Smooth muscle cell (in vitro differentiated cells): Measurements from ENCODE around the gene TTLL6. TPM values are rescaled to one million over a fixed set of nuclear protein-coding genes. Genes with fewer than 3 reads are reported as not detected.

Experiments used
- DNase-seq: peaks from one replicate; lab custom pipeline; 2025; ENCODE audit not compliant: unreplicated experiment; lab: John Stamatoyannopoulos, UW
- H2AFZ ChIP-seq: fragments of 200-600 bp; sonication (generic); 2 replicates; pipeline ENCODE4 v1.6.0; 2016; ENCODE audit warnings: antibody characterized with exemption, low read depth, mild to moderate bottlenecking
- H3F3A ChIP-seq: fragments of 200-600 bp; sonication (generic); 2 replicates; pipeline ENCODE4 v1.6.0; 2017; ENCODE audit warnings: antibody characterized with exemption, low read depth
- H3K27ac ChIP-seq: fragments of 200-600 bp; sonication (generic); 2 replicates; pipeline ENCODE4 v1.5.1; 2016; ENCODE audit warnings: low read depth, mild to moderate bottlenecking
- H3K27me3 ChIP-seq: fragments of 200-600 bp; sonication (generic); 2 replicates; pipeline ENCODE4 v1.6.1; 2016; ENCODE audit warnings: low read depth, mild to moderate bottlenecking
- H3K36me3 ChIP-seq: fragments of 200-600 bp; sonication (generic); 2 replicates; pipeline ENCODE4 v1.5.1; 2016; ENCODE audit warnings: low read depth
- H3K4me1 ChIP-seq: fragments of 200-600 bp; sonication (generic); 2 replicates; pipeline ENCODE4 v1.5.1; 2016; ENCODE audit warnings: low read depth
- H3K4me2 ChIP-seq: fragments of 200-600 bp; sonication (generic); 2 replicates; pipeline ENCODE4 v1.6.0; 2016; ENCODE audit warnings: mild to moderate bottlenecking
- H3K4me3 ChIP-seq: fragments of 200-600 bp; sonication (generic); 2 replicates; pipeline ENCODE4 v1.5.1; 2016; ENCODE audit warnings: mild to moderate bottlenecking
- H3K79me2 ChIP-seq: fragments of 200-600 bp; sonication (generic); 2 replicates; pipeline ENCODE4 v1.6.0; 2016; ENCODE audit warnings: low read depth, mild to moderate bottlenecking
- H3K9ac ChIP-seq: fragments of 200-600 bp; sonication (generic); 2 replicates; pipeline ENCODE4 v1.6.0; 2016; ENCODE audit warnings: low read depth
- H3K9me3 ChIP-seq: fragments of 200-600 bp; sonication (generic); replicated peaks from 2 replicates; pipeline ENCODE4 v1.5.1; 2016; ENCODE audit warnings: low read depth
- H4K20me1 ChIP-seq: fragments of 200-600 bp; sonication (generic); 2 replicates; pipeline ENCODE4 v1.6.0; 2016; ENCODE audit warnings: low read depth
- CTCF ChIP-seq: fragments of 200-600 bp; sonication (generic); IDR thresholded peaks from 2 replicates; pipeline ENCODE4 v1.5.1; 2017; ENCODE audit warnings: borderline replicate concordance, mild to moderate bottlenecking, antibody characterized with exemption; ENCODE audit not compliant: insufficient read depth, poor library complexity, severe bottlenecking
- WGBS: methylation state at CpG from one replicate; pipeline ENCODE4 v1.1.7; 2016; ENCODE audit warnings: low lambda C conversion rate; 5-methylcytosine and 5-hydroxymethylcytosine counted together
- polyA plus RNA-seq: library from polyadenylated mRNA; unstranded; fragments of >200 nt; fragmentation: Nextera tagmentation; extraction: Ambion mirVana; gene quantifications from 2 replicates; pipeline ENCODE4 v1.2.1, GENCODE V29; 2016
- total RNA-seq: library from RNA; depleted of rRNA; stranded (reverse); fragments of >200 nt; gene quantifications from 2 replicates; pipeline ENCODE4 v1.2.3, GENCODE V29; 2014

Gene TTLL6
- total and polyA plus RNA-seq, 2 experiments from 2014 or later = 0.41 TPM; not detected in 1

DNA sequence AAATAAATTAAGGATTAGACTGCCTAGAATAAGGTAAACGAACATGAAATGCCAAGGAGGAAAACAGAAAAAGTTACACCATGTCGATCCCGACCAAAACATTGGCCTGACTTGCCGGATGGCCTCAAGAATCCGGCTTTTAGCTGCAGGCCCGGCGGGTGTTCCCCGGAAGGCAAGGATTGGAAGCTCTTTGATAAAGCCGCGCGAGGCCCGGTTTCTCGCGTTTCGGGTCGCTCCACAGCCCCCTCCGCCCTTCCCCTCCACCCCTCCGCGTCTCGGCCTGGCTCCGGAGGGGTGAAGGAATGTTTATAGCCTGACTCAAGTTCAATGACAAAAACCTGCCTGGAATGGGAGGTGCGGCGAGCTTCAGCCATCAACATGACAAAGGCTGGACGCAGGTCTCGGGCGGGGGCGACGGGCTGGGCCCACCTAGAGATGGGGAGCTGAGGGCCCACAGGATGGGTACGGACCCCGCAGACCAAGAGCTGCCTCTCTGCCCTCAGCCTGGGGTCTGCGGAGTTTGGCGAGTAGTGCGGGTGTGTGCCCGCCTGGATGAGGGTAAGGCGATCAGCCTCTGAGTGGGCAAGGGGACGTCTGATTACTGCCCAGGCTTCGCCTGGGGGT lies 97.3 kb downstream of the TTLL6 start:
- Histone ChIP-seq H3F3A (peaks cover 10% of the 10 kb centered on the region), H3K4me3 (peak overlapping the region; percentile 40), H3K27me3 (peaks cover 15% of the 10 kb centered on the region), H4K20me1 (no peaks in the 10 kb centered on the region), H2AFZ (peak overlapping the region; percentile 71), H3K9me3 (no peaks in the 10 kb centered on the region), H3K27ac (peak overlapping the region; percentile 89), H3K4me2 (peak overlapping the region; percentile 87), H3K9ac (peak overlapping the region; percentile 77), H3K4me1 (no peaks in the 10 kb centered on the region), H3K79me2 (peaks cover 10% of the 10 kb centered on the region), H3K36me3 (no peaks in the 10 kb centered on the region)
- TF ChIP-seq CTCF = no peak
- DNase-seq = no peak
- WGBS = 5% methylated on average over 37 of the region's 37 CpGs

DNA sequence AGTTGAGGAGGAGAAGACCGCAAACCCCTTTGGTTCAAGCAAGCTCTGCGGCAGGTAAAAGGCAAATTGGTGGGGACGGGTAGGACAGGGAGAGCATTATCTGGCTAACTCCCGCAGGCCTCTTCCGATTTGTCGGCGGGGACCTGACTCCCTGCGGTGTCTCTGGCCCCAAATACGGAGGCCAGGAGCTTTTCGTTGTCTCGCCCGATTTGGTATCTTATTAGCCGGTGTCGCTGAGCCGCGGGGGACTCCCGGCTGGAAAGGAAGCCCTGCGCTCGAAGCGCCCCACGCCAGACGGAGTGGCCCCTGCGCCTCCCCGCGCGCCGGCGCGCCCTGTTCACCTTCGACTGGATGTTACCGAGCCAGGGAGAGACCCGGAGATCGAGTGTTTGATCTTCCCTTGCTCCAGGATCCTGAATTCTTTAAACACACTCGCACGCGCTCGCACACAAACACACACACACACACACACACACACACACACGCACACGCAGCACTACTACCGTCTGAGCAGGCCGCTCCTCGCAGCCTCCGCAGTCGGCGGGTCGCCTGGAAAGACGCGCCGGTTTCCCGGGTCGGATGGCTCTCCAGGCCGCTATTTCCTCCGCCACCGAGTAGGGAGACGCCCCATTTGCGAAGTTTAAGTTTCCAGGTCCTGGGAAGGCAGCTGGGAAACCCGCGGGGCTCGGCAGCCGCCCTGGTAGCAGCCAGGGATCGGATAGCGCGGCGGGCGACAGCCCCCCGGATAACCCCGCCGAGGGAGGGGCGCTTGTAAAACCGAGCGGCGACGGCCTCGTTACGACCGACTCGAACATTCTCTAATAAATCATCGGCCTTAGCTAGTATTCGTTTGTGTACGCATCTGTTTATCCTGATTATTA lies 98.0 kb downstream of the TTLL6 start:
- Histone ChIP-seq H2AFZ (peak overlapping the region; percentile 71), H3K27ac (peak overlapping the region; percentile 89), H3K4me2 (peak overlapping the region; percentile 87), H3K4me1 (no peaks in the 10 kb centered on the region), H3K36me3 (no peaks in the 10 kb centered on the region), H3K4me3 (peak overlapping the region; percentile 40), H3K27me3 (peaks cover 15% of the 10 kb centered on the region), H4K20me1 (no peaks in the 10 kb centered on the region), H3K9me3 (no peaks in the 10 kb centered on the region), H3F3A (peaks cover 10% of the 10 kb centered on the region), H3K79me2 (peaks cover 10% of the 10 kb centered on the region), H3K9ac (peak overlapping the region; percentile 77)
- TF ChIP-seq CTCF = no peak
- DNase-seq = no peak
- WGBS = 1% methylated on average over 79 of the region's 80 CpGs

- Histone ChIP-seq H4K20me1 (no peaks in the 10 kb centered on the region), H3K4me3 (peak overlapping the region; percentile 40), H2AFZ (peak overlapping the region; percentile 71), H3K9me3 (no peaks in the 10 kb centered on the region), H3K27me3 (peaks cover 15% of the 10 kb centered on the region), H3K9ac (peak overlapping the region; percentile 77), H3F3A (peaks cover 10% of the 10 kb centered on the region), H3K27ac (peak overlapping the region; percentile 89), H3K4me2 (peak overlapping the region; percentile 87), H3K36me3 (no peaks in the 10 kb centered on the region), H3K4me1 (no peaks in the 10 kb centered on the region), H3K79me2 (peaks cover 10% of the 10 kb centered on the region)
- no peak for DNase-seq
- no peak for TF ChIP-seq CTCF
- 2% methylated on average over 24 of the region's 24 CpGs for WGBS
Observed at GRCh38 chr17:48718227-48718760, 98.7 kb downstream of the TTLL6 start.
